IMR-90 (cell line): ENCODE results near the gene DYNC2LI1. TPM values are rescaled to one million over a fixed set of nuclear protein-coding genes. Genes with fewer than 3 reads are reported as not detected.

Source experiments
- ATAC-seq: fragments of 200-7000 bp; cut with Tn5 transposase; 2 replicates; pipeline ENCODE4 v1.9.1; 2020; ENCODE audit warnings: low read depth, mild to moderate bottlenecking, moderate library complexity
- BruUV-seq: library from RNA; stranded (reverse); fragments of 400-500 nt; replicated peaks from 2 replicates; lab custom pipeline; 2021; lab: Mats Ljungman, UMichigan
- CTCF ChIA-PET: fragments of 300-600 bp; formaldehyde crosslinking; extraction: SDS; loops from one replicate; lab custom pipeline; 2021; ENCODE audit warnings: antibody characterized with exemption; lab: Yijun Ruan, JAX
- POLR2A ChIA-PET: fragments of 300-600 bp; sonication (Branson Sonifier 250); formaldehyde crosslinking; loops from one replicate; lab custom pipeline; 2022; ENCODE audit warnings: antibody characterized with exemption; ENCODE audit not compliant: unreplicated experiment; lab: Charles Lee
- DNase-seq: peaks from one replicate; pipeline ENCODE4 v3.0.0; 2013
- H2AFZ ChIP-seq: replicated peaks from 2 replicates; pipeline ENCODE3; 2013; ENCODE audit warnings: low read length, mild to moderate bottlenecking; ENCODE audit not compliant: poor library complexity
- H2AK5ac ChIP-seq: 2 replicates; pipeline ENCODE4 v1.6.1; 2013; ENCODE audit warnings: low read depth, low read length, inconsistent platforms
- H2AK9ac ChIP-seq: replicated peaks from 2 replicates; pipeline ENCODE3; 2013; ENCODE audit warnings: mild to moderate bottlenecking, low read depth, low read length, moderate library complexity; ENCODE audit not compliant: poor library complexity
- H2BK120ac ChIP-seq: 2 replicates; pipeline ENCODE4 v1.6.1; 2013; ENCODE audit warnings: low read depth, low read length, inconsistent platforms
- H2BK15ac ChIP-seq: 3 replicates; pipeline ENCODE4 v1.6.1; 2013; ENCODE audit warnings: low read depth, low read length, inconsistent platforms
- H2BK20ac ChIP-seq: 2 replicates; pipeline ENCODE4 v1.6.1; 2013; ENCODE audit warnings: low read depth, mild to moderate bottlenecking, inconsistent platforms, low read length, moderate library complexity
- H2BK5ac ChIP-seq: 2 replicates; pipeline ENCODE4 v1.6.1; 2013; ENCODE audit warnings: mild to moderate bottlenecking, low read depth, low read length, inconsistent platforms; ENCODE audit not compliant: poor library complexity, severe bottlenecking
- H3K14ac ChIP-seq: replicated peaks from 2 replicates; pipeline ENCODE4 v1.6.1; 2013; ENCODE audit warnings: low read depth, low read length, inconsistent platforms
- H3K18ac ChIP-seq: 2 replicates; pipeline ENCODE4 v1.6.1; 2013; ENCODE audit warnings: low read depth, low read length, control low read depth
- H3K23ac ChIP-seq: 2 replicates; pipeline ENCODE4 v1.6.1; 2013; ENCODE audit warnings: low read depth, low read length, inconsistent platforms
- H3K27ac ChIP-seq: 2 replicates; pipeline ENCODE4 v1.5.1; 2013; ENCODE audit warnings: mild to moderate bottlenecking, control low read depth, low read length; ENCODE audit not compliant: insufficient read depth
- H3K27me3 ChIP-seq: 2 replicates; pipeline ENCODE4 v1.6.1; 2013; ENCODE audit warnings: low read length; ENCODE audit not compliant: control insufficient read depth, insufficient read depth
- H3K36me3 ChIP-seq: 2 replicates; pipeline ENCODE4 v1.6.1; 2013; ENCODE audit warnings: low read length, mixed read lengths; ENCODE audit not compliant: control insufficient read depth, insufficient read depth
- H3K4ac ChIP-seq: 2 replicates; pipeline ENCODE4 v1.6.1; 2013; ENCODE audit warnings: low read depth, low read length, inconsistent platforms
- H3K4me1 ChIP-seq: 2 replicates; pipeline ENCODE4 v1.6.1; 2013; ENCODE audit warnings: low read length, mixed read lengths; ENCODE audit not compliant: control insufficient read depth, insufficient read depth
- H3K4me2 ChIP-seq: 2 replicates; pipeline ENCODE4 v1.6.1; 2013; ENCODE audit warnings: low read depth, mild to moderate bottlenecking, control low read depth, low read length, moderate library complexity
- H3K4me3 ChIP-seq: 2 replicates; pipeline ENCODE4 v1.5.1; 2013; ENCODE audit warnings: low read depth, mild to moderate bottlenecking, control low read depth, low read length, moderate library complexity; ENCODE audit not compliant: insufficient read depth
- H3K56ac ChIP-seq: 2 replicates; pipeline ENCODE4 v1.6.1; 2013; ENCODE audit warnings: low read length, inconsistent platforms; ENCODE audit not compliant: insufficient read depth; ENCODE audit errors: extremely low read depth
- H3K79me1 ChIP-seq, 2 experiments: 2 replicates each; pipeline ENCODE4 v1.6.1; 2013; ENCODE audit warnings: low read length in 2 of 2, inconsistent platforms in 1 of 2, low read depth in 1 of 2
- H3K9ac ChIP-seq: 2 replicates; pipeline ENCODE4 v1.6.1; 2013; ENCODE audit warnings: low read depth, low read length, control low read depth
- H3K9me1 ChIP-seq: 2 replicates; pipeline ENCODE4 v1.6.1; 2013; ENCODE audit warnings: low read length, inconsistent platforms; ENCODE audit not compliant: insufficient read depth
- H3K9me3 ChIP-seq: 2 replicates; pipeline ENCODE4 v1.6.1; 2013; ENCODE audit warnings: low read length; ENCODE audit not compliant: control insufficient read depth, insufficient read depth
- H4K20me1 ChIP-seq: 2 replicates; pipeline ENCODE4 v1.6.1; 2013; ENCODE audit warnings: low read length, inconsistent platforms; ENCODE audit not compliant: insufficient read depth
- H4K5ac ChIP-seq: 2 replicates; pipeline ENCODE4 v1.6.1; 2013; ENCODE audit warnings: mild to moderate bottlenecking, low read depth, low read length, control low read depth
- H4K8ac ChIP-seq, 2 experiments: 2 replicates each; pipeline ENCODE4 v1.6.1; 2013; ENCODE audit warnings: low read depth in 2 of 2, low read length in 2 of 2, control low read depth in 1 of 2, inconsistent platforms in 1 of 2
- H4K91ac ChIP-seq: 2 replicates; pipeline ENCODE4 v1.6.1; 2013; ENCODE audit warnings: low read depth, low read length, inconsistent platforms; ENCODE audit not compliant: insufficient read depth
- BHLHE40 ChIP-seq: fragments of 150-350 bp; IDR thresholded peaks from 2 replicates; pipeline ENCODE4 v1.6.1; 2016; ENCODE audit warnings: mild to moderate bottlenecking, low read depth, low read length
- FOS ChIP-seq: fragments of 150-350 bp; IDR thresholded peaks from 2 replicates; pipeline ENCODE4 v1.6.1; 2016; ENCODE audit warnings: low read depth, low read length
- MXI1 ChIP-seq: IDR thresholded peaks from 2 replicates; pipeline ENCODE4 v1.6.1; 2012; ENCODE audit warnings: low read depth, mild to moderate bottlenecking, low read length, moderate library complexity, borderline replicate concordance
- RAD21 ChIP-seq: IDR thresholded peaks from 2 replicates; pipeline ENCODE4 v1.6.1; 2012; ENCODE audit warnings: low read length, improper control_type of control experiment
- whole genome bisulfite sequencing, 2 experiments: methylation state at CpG; one replicate each; pipeline versions ENCODE4 v1.1.5 to v1.1.7; 2013; ENCODE audit warnings: missing lambda C conversion rate in 2 of 2; ENCODE audit not compliant: insufficient read length in 1 of 2; ENCODE audit errors: extremely low coverage in 2 of 2; 5-methylcytosine and 5-hydroxymethylcytosine counted together
- dilution Hi-C: fragments of 300-500 bp; cut with HindIII; formaldehyde crosslinking; loops from one replicate; pipeline ENCODE4 v1.14.3; 2018; ENCODE audit warnings: low sequenced_read_pairs; ENCODE audit not compliant: unreplicated experiment
- in situ Hi-C: fragments of 300-500 bp; cut with MboI; formaldehyde crosslinking; loops from 3 replicates; pipeline ENCODE4 v1.14.3; 2019; ENCODE audit warnings: low sequenced_read_pairs, inconsistent platforms, mixed read lengths
- intact Hi-C: fragments of 100-400 bp; cut with micrococcal nuclease; formaldehyde crosslinking; loops from 2 replicates; pipeline ENCODE4 v1.10.0; 2022
- polyA plus RNA-seq, 3 experiments: library from polyadenylated mRNA; depleted of rRNA; stranded (reverse); fragments of >200 nt; gene quantifications; 2 replicates each; pipeline ENCODE4 v1.2.3, GENCODE V29; 2012; ENCODE audit warnings: low replicate concordance in 1 of 3
- total RNA-seq: library from RNA; depleted of rRNA; stranded (reverse); fragments of >200 nt; gene quantifications from 2 replicates; pipeline ENCODE4 v1.2.3, GENCODE V29; 2012

The DYNC2LI1 gene
- total and polyA plus RNA-seq, 2 of the 4 experiments (the other 2 are of a cell fraction): 5.2 to 10.4 TPM

DNA sequence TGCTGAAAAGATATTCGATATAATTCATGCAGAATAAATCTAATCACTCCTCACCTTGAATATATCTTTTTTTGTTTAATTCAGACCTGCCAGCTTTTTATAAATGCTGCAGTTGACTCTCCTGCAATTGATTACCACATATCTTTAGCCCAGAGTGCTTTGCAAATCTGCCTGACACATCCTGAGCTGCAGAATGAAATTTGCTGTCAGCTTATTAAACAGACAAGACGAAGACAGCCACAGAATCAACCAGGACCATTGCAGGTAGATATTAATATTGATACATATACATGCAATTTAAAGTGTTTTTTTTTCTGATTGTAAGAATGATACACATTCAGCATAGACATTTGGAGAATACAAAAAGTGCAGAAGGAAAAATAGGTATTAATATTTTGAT lies 35.6 kb upstream of the DYNC2LI1 start:
- Histone ChIP-seq H4K5ac (no peak overlapping the region), H2BK15ac (no peak overlapping the region), H2AK9ac (no peak overlapping the region), H3K27me3 (no peaks in the 10 kb centered on the region), H3K56ac (no peak overlapping the region), H2AFZ (no peak overlapping the region), H4K91ac (no peak overlapping the region), H3K18ac (no peak overlapping the region), H2BK5ac (no peak overlapping the region), H3K4me3 (no peak overlapping the region), H3K4ac (no peak overlapping the region), H2BK120ac (no peak overlapping the region), H3K4me1 (peaks cover 3% of the 10 kb centered on the region; the same call in 1 of the 2 replicates), H3K4me2 (no peak overlapping the region), H2AK5ac (no peak overlapping the region), H3K9ac (no peak overlapping the region), H3K27ac (no peak overlapping the region), H3K14ac (no peak overlapping the region), H3K9me1 (0 out of 2 replicates have a peak, but pooled peaks cover 6% of the 10 kb centered on the region), H3K9me3 (no peaks in the 10 kb centered on the region), H4K8ac (no peak overlapping the region), H4K20me1 (no peaks in the 10 kb centered on the region), H3K36me3 (peaks cover 2% of the 10 kb centered on the region; the same call in 1 of the 2 replicates), H2BK20ac (no peak overlapping the region), H3K79me1 (no peaks in the 10 kb centered on the region), H3K23ac (no peak overlapping the region)
- in situ Hi-C loops (no loop called here), dilution Hi-C loops (no loop called here), intact Hi-C loops (no loop called here)
- CTCF ChIA-PET: no interaction called here
- DNase-seq (no peak), ATAC-seq (no peak)
- no CpG with 5 or more reads among the region's 2 CpGs for WGBS, 2 experiments
- TF ChIP-seq RAD21 (no peak), FOS (no peak), MXI1 (no peak), BHLHE40 (no peak)
- BruUV-seq: no TSS peak
- POLR2A ChIA-PET: no interaction called here
